Osteocyte (in vitro differentiated cells): Measurements from ENCODE around the gene CCDC200. TPM values are rescaled to one million over a fixed set of nuclear protein-coding genes. Genes with fewer than 3 reads are reported as not detected.
"Not testable (repeated sequence)": the region's sequence is repeated elsewhere in the genome, so short reads cannot be mapped to it uniquely, and the experiment has no call there.

Experiments
- DNase-seq: peaks from one replicate; pipeline ENCODE4 v3.0.0; 2021; ENCODE audit warnings: mixed read lengths; ENCODE audit not compliant: unreplicated experiment; ENCODE audit errors: extremely low spot score
- H3K27ac Mint-ChIP-seq: one replicate; pipeline ENCODE4 v1.8.0; 2021; ENCODE audit warnings: mild to moderate bottlenecking, mixed read lengths; ENCODE audit not compliant: unreplicated experiment
- H3K27me3 Mint-ChIP-seq: one replicate; pipeline ENCODE4 v1.8.0; 2021; ENCODE audit warnings: mixed read lengths; ENCODE audit not compliant: unreplicated experiment
- H3K36me3 Mint-ChIP-seq: one replicate; pipeline ENCODE4 v1.8.0; 2021; ENCODE audit warnings: mixed read lengths; ENCODE audit not compliant: unreplicated experiment
- H3K4me1 Mint-ChIP-seq: one replicate; pipeline ENCODE4 v1.8.0; 2021; ENCODE audit warnings: mixed read lengths; ENCODE audit not compliant: unreplicated experiment
- H3K4me3 Mint-ChIP-seq: one replicate; pipeline ENCODE4 v1.8.0; 2021; ENCODE audit warnings: mild to moderate bottlenecking, moderate library complexity, mixed read lengths; ENCODE audit not compliant: unreplicated experiment
- H3K9me3 Mint-ChIP-seq: one replicate; pipeline ENCODE4 v1.8.0; 2021; ENCODE audit warnings: mixed read lengths; ENCODE audit not compliant: unreplicated experiment
- total RNA-seq: library from RNA; stranded (reverse); gene quantifications from 2 replicates; pipeline ENCODE4 v1.2.1, GENCODE V29; 2021
- TF ChIP-seq, protein P1 (sequence below): fragments of 200-600 bp; sonication (generic); IDR thresholded peaks from 2 replicates; pipeline ENCODE4 v1.5.0; 2021; ENCODE audit warnings: antibody characterized with exemption, mild to moderate bottlenecking, moderate library complexity

Gene CCDC200
- total RNA-seq, 1 donor from 2014 or later, result not detected

DNA sequence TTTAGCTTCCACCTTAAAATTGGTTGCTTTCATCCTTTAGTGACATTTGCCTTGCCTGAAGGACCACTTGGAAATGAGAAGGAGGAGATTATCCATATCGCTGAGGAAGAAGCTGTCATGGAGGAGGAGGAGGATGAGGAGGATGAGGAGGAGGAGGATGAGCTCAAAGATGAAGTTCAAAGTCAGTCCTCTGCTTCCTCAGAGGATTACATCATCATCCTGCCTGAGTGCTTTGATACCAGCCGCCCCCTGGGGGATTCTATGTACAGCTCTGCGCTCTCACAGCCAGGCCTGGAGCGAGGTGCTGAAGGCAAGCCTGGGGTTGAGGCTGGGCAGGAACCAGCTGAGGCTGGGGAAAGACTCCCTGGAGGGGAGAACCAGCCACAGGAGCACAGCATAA is 28.3 kb downstream of the CCDC200 start:
- Mint-ChIP-seq H3K36me3 (peaks cover 51% of the 10 kb centered on the region), H3K4me3 (no peak overlapping the region), H3K27ac (peak overlapping the region; percentile 7), H3K27me3 (no peaks in the 10 kb centered on the region), H3K9me3 (no peaks in the 10 kb centered on the region), H3K4me1 (no peaks in the 10 kb centered on the region)
- no peak for DNase-seq
- TF ChIP-seq, protein P1, sequence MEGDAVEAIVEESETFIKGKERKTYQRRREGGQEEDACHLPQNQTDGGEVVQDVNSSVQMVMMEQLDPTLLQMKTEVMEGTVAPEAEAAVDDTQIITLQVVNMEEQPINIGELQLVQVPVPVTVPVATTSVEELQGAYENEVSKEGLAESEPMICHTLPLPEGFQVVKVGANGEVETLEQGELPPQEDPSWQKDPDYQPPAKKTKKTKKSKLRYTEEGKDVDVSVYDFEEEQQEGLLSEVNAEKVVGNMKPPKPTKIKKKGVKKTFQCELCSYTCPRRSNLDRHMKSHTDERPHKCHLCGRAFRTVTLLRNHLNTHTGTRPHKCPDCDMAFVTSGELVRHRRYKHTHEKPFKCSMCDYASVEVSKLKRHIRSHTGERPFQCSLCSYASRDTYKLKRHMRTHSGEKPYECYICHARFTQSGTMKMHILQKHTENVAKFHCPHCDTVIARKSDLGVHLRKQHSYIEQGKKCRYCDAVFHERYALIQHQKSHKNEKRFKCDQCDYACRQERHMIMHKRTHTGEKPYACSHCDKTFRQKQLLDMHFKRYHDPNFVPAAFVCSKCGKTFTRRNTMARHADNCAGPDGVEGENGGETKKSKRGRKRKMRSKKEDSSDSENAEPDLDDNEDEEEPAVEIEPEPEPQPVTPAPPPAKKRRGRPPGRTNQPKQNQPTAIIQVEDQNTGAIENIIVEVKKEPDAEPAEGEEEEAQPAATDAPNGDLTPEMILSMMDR, result no peak

DNA sequence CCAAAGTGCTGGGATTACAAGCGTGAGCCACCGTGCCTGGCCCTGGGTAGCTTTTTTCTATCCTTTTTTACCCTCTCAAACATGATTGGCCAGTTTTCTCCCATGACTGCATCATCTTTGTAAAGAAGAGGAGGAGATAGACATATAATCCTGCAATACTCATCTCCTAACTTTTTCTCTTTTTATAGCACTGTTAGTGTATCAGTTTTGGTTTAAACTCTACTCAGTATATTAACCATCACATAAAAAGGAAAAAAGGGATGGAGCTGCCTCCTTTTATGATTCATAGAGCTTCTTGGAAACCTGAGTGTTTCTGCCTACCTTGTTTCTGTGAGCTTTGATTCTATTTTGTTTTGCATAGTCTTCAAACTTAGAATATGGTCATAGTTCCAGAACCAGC is 28.8 kb downstream of the CCDC200 start:
- Mint-ChIP-seq H3K9me3 (no peaks in the 10 kb centered on the region), H3K4me1 (no peaks in the 10 kb centered on the region), H3K27me3 (no peaks in the 10 kb centered on the region), H3K36me3 (peaks cover 51% of the 10 kb centered on the region), H3K27ac (no peak overlapping the region), H3K4me3 (no peak overlapping the region)
- DNase-seq, result no peak
- TF ChIP-seq, protein P1, result no peak

DNA sequence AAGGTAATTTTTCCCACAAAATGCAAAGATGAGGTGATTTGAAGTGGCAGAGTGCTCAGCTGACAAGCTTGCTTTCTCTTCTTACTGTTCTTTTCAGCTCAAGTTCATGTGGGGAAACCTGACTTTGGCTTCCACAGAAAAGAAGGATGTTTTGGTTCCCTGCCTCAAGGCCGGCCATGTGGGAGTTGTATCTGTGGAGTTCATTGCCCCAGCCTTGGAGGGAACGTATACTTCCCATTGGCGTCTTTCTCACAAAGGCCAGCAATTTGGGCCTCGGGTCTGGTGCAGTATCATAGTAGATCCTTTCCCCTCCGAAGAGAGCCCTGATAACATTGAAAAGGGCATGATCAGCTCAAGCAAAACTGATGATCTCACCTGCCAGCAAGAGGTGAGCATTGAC is 35.2 kb downstream of the CCDC200 start:
- peak; percentile 60 for DNase-seq
- Mint-ChIP-seq H3K9me3 (no peaks in the 10 kb centered on the region), H3K4me3 (no peak overlapping the region), H3K27ac (no peak overlapping the region), H3K27me3 (no peaks in the 10 kb centered on the region), H3K4me1 (no peaks in the 10 kb centered on the region), H3K36me3 (peaks cover 68% of the 10 kb centered on the region)
- TF ChIP-seq, protein P1, result no peak

DNA sequence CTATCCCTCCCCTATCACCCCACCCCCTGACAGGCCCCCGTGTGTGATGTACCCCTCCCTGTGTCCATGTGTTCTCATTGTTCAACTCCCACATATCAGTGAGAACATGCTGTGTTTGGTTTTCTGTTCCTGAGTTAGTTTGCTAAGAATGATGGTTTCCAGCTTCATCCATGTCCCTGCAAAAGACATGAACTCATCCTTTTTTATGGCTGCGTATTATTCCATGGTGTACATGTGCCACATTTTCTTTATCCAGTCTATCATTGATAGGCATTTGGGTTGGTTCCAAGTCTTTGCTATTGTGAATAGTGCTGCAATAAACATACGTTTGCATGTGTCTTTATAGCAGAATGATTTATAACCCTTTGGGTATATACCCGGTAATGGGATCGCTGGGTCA is 41.8 kb downstream of the CCDC200 start:
- H3K4me3 Mint-ChIP-seq, result not testable (repeated sequence)

DNA sequence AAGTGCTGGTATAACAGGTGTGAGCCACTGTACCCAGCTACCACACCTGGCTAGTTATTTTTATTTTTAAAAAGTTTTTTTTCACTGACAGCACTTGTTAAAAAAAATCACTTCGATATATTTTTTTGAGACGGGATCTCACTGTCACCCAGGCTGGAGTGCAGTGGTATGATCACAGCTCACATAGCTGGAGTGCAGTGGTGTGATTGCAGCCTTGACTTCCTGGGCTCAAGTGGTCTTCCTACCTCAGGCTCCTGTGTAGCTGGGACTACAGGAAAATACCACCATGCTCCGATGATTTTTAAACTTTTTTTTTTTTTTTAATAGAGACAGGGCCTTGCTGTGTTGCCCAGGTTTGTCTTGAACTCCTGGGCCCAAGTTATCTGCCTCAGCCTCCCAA is 44.5 kb downstream of the CCDC200 start:
- Mint-ChIP-seq H3K27ac (no peak overlapping the region), H3K27me3 (no peaks in the 10 kb centered on the region), H3K9me3 (no peaks in the 10 kb centered on the region), H3K36me3 (peaks cover 30% of the 10 kb centered on the region), H3K4me3 (no peak overlapping the region), H3K4me1 (no peaks in the 10 kb centered on the region)
- TF ChIP-seq, protein P1, result no peak
- DNase-seq, result peak; percentile 8

More for the DNA sequence above, 41.8 kb downstream of the CCDC200 start:
- not testable (repeated sequence) for H3K4me1 Mint-ChIP-seq, H3K9me3 Mint-ChIP-seq, H3K27me3 Mint-ChIP-seq, H3K27ac Mint-ChIP-seq
- peaks cover 43% of the 10 kb centered on the region for H3K36me3 Mint-ChIP-seq
- peak; percentile 13 for DNase-seq

DNA sequence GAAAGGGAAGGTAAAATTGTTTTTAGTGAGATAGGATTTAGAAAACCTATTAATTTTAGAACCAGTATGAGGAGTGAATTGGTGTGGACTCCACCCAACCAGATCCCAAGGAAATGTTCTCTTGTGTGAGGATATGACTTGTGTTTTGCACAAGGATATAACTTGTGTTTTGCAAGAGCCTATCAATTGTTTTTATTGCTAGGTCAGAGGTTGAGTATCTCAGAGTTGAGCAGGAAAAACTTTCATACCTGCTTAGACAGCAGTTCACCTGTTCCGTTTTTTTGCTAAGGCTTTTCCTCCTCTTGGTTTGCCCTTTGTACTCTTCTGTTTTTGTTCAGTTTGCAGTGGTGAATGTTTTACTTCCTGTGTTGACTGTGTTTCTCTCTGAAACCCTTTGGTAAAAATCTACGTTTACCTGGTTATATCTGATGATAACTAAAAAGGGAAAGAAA is 52.3 kb downstream of the CCDC200 start:
- TF ChIP-seq, protein P1, result no peak
- no peaks in the 10 kb centered on the region for H3K9me3 Mint-ChIP-seq
- no peak for DNase-seq
- no peak overlapping the region for H3K4me3 Mint-ChIP-seq
- no peaks in the 10 kb centered on the region for H3K27me3 Mint-ChIP-seq
- H3K36me3 Mint-ChIP-seq, result peaks cover 29% of the 10 kb centered on the region
- H3K4me1 Mint-ChIP-seq, result peaks cover 37% of the 10 kb centered on the region
- peak overlapping the region; percentile 90 for H3K27ac Mint-ChIP-seq
